ENCODE measurements around the gene GDI2.
"Not testable (repeated sequence)": the region's sequence is repeated elsewhere in the genome, so short reads cannot be mapped to it uniquely, and the experiment has no call there.

DNA sequence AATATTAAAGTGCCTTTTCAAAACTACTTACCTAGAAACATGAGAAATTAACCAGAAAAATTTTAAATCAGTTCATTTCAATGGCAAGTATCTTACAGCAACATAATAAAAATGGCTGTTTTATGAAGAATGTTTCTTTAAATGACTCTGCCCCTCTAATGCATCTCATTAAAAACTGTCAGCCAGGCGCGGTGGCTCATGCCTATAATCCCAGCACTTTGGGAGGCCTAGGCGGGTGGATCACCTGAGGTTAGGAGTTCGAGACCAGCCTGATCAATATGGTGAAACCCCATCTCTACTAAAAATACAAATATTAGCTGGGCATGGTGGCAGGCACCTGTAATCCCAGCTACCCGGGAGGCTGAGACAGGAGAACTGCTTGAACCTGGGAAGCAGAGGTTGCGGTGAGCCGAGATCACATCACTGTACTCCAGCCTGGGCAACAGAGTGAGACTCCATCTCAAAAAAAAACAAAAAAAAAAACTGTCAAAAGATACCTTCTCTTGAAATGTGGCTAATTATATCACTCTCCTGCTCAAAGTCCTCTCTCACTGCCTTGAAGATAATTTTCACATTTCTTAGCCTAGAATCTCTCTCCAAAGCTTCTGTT is 4.3 kb downstream of the GDI2 start:
- not testable (repeated sequence) for TF ChIP-seq FOXA1 (IDR thresholded peaks at IDR 0.05; ENCODE audit: borderline replicate concordance); IRF2 (CRISPR knock-in tag; IDR thresholded peaks at IDR 0.05); EZH2 (IDR thresholded peaks at IDR 0.05; ENCODE audit: borderline replicate concordance, low read depth, low read length); FIP1L1 (IDR thresholded peaks at IDR 0.05; ENCODE audit: low read depth, low read length, poor library complexity, severe bottlenecking); NFRKB (IDR thresholded peaks at IDR 0.05; ENCODE audit: low read depth); NR3C1 (CRISPR knock-in tag; IDR thresholded peaks at IDR 0.05); POLR3G (IDR thresholded peaks at IDR 0.05; ENCODE audit: extremely low read depth, insufficient read length, insufficient replicate concordance); POLR2AphosphoS2 (IDR thresholded peaks at IDR 0.05; ENCODE audit: low read length)
- TF ChIP-seq, protein P1, sequence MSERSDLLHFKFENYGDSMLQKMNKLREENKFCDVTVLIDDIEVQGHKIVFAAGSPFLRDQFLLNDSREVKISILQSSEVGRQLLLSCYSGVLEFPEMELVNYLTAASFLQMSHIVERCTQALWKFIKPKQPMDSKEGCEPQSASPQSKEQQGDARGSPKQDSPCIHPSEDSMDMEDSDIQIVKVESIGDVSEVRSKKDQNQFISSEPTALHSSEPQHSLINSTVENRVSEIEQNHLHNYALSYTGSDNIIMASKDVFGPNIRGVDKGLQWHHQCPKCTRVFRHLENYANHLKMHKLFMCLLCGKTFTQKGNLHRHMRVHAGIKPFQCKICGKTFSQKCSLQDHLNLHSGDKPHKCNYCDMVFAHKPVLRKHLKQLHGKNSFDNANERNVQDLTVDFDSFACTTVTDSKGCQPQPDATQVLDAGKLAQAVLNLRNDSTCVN (CRISPR knock-in tag; IDR thresholded peaks at IDR 0.05) = not testable (repeated sequence)
- TF ChIP-seq, protein P2, sequence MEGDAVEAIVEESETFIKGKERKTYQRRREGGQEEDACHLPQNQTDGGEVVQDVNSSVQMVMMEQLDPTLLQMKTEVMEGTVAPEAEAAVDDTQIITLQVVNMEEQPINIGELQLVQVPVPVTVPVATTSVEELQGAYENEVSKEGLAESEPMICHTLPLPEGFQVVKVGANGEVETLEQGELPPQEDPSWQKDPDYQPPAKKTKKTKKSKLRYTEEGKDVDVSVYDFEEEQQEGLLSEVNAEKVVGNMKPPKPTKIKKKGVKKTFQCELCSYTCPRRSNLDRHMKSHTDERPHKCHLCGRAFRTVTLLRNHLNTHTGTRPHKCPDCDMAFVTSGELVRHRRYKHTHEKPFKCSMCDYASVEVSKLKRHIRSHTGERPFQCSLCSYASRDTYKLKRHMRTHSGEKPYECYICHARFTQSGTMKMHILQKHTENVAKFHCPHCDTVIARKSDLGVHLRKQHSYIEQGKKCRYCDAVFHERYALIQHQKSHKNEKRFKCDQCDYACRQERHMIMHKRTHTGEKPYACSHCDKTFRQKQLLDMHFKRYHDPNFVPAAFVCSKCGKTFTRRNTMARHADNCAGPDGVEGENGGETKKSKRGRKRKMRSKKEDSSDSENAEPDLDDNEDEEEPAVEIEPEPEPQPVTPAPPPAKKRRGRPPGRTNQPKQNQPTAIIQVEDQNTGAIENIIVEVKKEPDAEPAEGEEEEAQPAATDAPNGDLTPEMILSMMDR (IDR thresholded peaks at IDR 0.05 in 2 of 3, conservative IDR thresholded peaks at IDR 0.05 in 1 of 3; ENCODE audit: insufficient read depth in 2 of 3, low read depth in 1 of 3, low read length in 3 of 3) = not testable (repeated sequence)

All from K562 (cell line).